ENCODE data around the gene NINL.
"Not testable (repeated sequence)": the region's sequence is repeated elsewhere in the genome, so short reads cannot be mapped to it uniquely, and the experiment has no call there.

Gene NINL

GRCh38 chr20:25483431-25484132 is 101.7 kb downstream of the NINL start:
- no peak for DNase-seq

- DNase-seq = no peak
Measured at GRCh38 chr20:25481918-25482253, 103.4 kb downstream of the NINL start.

GRCh38 chr20:25481235-25481917 is 104.0 kb downstream of the NINL start:
- DNase-seq = no peak

- DNase-seq = no peak
Measured at GRCh38 chr20:25480797-25481196, 104.5 kb downstream of the NINL start.

GRCh38 chr20:25480156-25480555 is 105.2 kb downstream of the NINL start:
- DNase-seq = no peak

- DNase-seq = no peak
Measured at GRCh38 chr20:25479638-25480037, 105.7 kb downstream of the NINL start.

- no peak for DNase-seq
Measured at GRCh38 chr20:25478889-25479568, 106.3 kb downstream of the NINL start.

- DNase-seq = no peak
Measured at GRCh38 chr20:25477014-25477882, 108.1 kb downstream of the NINL start.

GRCh38 chr20:25476106-25477013 is 109.0 kb downstream of the NINL start:
- DNase-seq = no peak

- not testable (repeated sequence) for DNase-seq
Measured at GRCh38 chr20:25473297-25473696, 112.0 kb downstream of the NINL start.

GRCh38 chr20:25471020-25471419 is 114.3 kb downstream of the NINL start:
- DNase-seq = no peak

- DNase-seq = peak; percentile 26
Measured at GRCh38 chr20:25470045-25470444, 115.3 kb downstream of the NINL start.

- DNase-seq = no peak
Measured at GRCh38 chr20:25469558-25469957, 115.8 kb downstream of the NINL start.

- no peak for DNase-seq
Measured at GRCh38 chr20:25468126-25469075, 116.9 kb downstream of the NINL start.

- no peak for DNase-seq
Measured at GRCh38 chr20:25467441-25467840, 117.9 kb downstream of the NINL start.

- no peak for DNase-seq
Measured at GRCh38 chr20:25466846-25467245, 118.5 kb downstream of the NINL start.

- no peak for DNase-seq
Measured at GRCh38 chr20:25465243-25466135, 119.8 kb downstream of the NINL start.

- DNase-seq = no peak
Measured at GRCh38 chr20:25464501-25465242, 120.7 kb downstream of the NINL start.
